GM19452 (cell line): ENCODE measurements around the gene XRCC1.
"Not testable (repeated sequence)": the region's sequence is repeated elsewhere in the genome, so short reads cannot be mapped to it uniquely, and the experiment has no call there.

Experiments used
- ATAC-seq: cut with Tn5 transposase; IDR thresholded peaks from one replicate; pipeline ENCODE4 v1.9.1; 2021; ENCODE audit not compliant: unreplicated experiment

Gene XRCC1

DNA sequence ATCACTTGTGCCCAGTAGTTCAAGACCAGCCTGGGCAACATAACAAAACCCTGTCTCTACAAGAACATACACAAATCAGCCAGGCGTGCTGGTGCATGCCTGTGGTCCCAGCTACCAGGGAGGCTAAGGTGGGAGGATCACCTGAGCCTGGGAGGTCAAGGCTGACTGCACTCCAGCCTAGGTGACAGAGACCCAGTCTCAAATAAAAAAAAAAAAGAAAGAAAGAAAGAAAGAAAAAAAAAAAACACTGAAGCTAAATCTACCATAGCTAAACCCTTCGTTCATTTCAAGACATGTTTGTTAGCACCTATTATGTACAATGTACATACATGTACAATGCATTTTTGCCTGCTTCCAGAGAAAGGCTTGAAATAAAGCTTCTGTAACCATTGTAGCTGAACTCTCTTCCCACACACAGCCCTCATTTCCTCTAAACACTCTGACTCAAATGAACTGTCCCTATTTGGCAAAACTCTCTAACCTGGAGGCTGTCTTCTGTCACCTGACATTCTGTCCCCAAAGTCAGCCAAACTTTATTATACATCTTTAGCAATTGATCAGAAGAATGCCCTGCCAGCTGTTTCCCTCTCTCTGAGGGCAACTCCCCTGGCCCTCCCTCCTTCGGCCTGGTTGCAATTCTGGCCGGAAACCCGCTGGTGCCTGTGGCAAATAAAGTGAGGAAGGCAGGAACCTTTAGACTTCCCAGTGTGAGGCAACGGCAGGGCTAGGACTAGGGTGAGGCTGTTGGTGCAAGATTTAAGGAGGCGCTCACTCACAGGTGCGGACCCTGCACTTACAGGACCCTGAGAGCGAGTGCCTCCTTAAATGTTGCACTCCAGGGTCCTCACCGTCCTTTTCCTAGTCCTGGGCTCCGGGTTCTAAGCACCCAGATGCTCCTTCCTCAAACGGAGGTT is 50.1 kb downstream of the XRCC1 start:
- ATAC-seq = no peak

DNA sequence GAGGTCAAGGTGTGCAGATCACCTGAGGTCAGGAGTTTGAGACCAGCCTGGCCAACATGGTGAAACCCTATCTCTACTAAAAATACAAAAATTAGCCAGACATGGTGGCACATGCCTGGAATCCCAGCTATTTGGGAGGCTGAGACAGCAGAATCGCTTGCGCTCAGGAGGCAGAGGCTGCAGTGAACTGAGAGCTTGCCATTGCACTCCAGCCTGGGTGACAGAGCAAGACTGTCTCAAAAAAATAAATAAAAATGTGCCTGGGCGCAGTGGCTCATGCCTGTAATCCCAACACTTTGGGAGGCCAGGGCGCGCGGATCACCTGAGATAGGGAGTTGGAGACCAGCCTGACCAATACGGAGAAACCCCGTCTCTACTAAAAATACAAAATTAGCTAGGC is 51.6 kb downstream of the XRCC1 start:
- ATAC-seq = not testable (repeated sequence)

DNA sequence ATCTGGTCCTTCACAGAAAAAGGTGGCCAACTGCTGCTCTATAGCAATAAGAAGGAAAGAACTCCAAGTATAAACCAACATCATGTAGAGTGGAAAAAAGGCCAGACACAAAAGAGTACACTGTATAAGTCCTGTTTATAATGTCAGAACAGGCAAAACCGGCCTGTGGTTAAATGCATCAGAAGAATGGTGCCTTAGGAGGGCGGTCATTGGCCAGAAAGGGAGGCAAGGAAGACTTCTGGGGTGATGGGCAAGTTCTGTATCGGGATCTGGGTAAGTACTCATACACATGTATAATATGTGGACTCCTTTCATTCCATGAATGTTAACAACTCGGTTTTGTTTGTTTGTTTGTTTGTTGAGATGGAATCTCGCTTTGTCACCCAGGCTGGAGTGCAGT is 52.4 kb downstream of the XRCC1 start:
- no peak for ATAC-seq

DNA sequence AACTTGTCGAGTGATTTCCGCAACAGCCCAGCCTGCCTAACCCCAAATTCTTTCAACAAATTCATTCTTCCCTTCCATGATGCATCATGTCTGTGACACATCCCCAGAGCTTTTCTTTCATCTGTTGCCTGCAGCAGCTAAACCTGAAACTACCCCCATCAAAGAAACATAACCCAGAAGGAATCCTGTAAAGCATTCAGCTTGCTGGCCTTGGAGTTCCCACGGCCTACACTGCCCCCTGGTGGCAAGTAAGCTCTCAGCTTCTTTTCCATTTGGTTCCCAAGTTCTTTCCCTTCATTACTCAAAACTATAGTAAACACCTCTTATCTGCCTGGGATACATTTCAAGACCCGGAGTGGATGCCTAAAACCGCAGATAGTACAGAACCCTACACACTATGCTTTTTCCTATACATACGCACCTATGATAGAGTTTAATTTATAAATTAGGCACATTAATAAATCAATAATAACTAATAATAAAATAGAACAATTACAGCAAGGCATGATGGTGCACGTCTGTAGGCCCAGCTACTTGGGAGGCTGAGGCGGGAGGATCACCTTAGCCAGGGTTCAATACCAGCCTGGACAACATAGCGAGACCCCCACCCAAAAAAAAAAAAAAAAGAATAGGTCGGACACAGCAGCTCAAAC is 55.8 kb downstream of the XRCC1 start:
- no peak for ATAC-seq

DNA sequence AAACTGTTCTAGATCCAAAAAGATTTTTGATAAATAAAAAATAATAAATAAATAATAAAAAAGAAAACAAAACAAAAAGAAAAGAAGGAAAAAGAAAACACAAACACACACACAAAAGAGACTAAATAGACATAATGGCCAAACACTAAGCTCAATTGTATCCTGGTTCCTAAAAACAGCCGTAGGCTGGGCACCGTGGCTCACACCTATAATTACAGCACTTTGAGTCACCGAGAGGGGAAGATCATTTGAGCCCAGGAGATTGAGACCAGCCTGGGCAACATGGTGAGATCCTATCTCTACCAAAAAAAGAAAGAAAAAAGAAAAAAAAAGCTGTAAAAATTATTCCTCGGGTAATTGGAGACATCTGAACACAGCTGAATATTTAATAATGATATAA is 57.3 kb downstream of the XRCC1 start:
- ATAC-seq = no peak

DNA sequence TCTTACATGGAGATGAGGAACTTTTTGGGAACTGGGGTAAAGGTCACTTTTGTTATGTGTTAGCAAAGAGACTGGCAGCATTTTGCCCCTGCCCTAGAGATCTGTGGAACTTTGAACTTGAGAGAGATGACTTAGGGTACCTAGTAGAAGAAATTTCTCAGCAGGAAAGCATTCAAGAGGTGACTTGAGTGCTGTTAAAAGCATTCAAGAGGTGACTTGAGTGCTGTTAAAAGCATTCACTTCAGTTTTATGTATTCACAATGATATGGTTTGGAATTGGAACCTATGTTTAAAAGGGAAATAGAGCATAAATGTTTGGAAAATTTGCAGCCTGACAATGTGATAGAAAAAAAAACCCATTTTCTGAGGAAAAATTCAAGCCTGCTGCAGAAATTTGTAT is 62.9 kb downstream of the XRCC1 start:
- ATAC-seq = not testable (repeated sequence)

DNA sequence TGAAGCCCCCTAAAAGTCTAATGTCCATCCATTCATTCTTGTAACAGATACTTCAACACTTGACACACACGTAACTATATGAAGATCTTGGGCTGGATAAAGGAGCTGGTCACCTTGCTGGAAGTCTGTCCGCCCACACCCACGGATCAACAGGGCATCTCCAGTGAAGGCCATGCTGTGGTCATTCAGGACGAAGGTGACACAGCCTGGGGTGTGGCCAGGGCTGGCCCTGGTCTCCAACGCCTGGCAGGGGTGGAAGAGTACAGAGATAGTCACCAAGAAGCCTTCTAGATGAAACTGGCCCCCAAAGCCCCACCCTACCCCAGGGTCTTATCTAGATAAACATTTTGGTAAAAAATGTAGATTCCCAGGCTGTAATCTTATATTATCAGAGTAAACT is 64.0 kb downstream of the XRCC1 start:
- ATAC-seq = no peak

DNA sequence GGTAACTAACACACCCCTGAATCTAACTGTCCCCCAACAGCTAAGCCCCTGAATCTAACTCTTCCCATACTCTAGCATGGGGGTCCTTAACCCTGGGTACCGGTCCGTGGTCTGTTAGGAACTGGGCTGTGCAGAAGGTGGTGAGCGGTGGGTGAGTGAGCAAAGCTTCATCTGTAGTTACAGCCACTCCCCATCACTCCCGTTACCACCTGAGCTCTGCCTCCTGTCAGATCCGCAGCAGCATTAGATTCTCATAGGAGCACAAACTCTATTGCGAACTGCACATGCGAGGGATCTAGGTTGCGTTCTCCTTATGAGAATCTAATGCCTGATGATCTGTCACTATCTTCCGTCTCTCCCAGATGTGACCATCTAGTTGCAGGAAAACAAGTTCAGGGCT is 64.6 kb downstream of the XRCC1 start:
- ATAC-seq = no peak

DNA sequence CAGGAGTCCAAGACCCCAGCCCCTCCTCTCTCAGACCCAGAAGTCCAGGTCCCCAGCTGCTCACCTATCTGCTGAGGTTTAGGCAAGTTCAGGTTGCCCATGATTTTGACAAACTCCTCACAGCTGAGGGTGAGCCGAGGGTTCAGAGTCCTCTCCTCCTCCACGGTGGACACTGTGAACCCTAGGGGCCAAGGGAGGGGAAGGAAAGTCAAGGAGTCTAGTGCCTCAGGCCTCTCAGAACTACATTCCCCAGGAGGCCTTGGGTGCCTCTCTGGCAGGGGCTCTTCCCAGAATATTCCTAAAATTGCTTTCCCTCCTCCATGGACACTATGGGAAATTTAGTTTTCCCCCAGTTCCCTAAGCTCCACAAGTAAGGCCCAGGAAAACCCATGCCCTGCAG is 67.4 kb downstream of the XRCC1 start:
- ATAC-seq = no peak

DNA sequence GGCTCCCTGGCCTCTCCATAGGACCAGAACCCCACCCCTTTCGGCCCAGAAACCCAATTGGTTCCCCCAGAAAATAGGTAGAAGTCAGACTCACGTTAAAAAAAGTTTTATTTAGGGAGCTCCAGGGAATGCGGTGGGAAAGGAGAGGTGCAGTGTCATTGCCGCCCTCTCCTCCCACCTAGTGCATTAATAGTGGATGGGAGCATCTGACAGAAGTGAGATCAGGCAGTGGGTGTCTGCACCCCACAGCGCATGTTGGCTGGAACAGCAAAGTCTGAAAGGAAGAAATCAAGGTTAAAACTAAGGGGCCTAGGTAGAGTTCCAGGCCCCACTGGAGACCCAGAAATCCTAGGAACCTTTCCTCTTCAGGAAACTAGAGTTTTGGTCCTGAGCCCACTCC is 68.7 kb downstream of the XRCC1 start:
- ATAC-seq = no peak

DNA sequence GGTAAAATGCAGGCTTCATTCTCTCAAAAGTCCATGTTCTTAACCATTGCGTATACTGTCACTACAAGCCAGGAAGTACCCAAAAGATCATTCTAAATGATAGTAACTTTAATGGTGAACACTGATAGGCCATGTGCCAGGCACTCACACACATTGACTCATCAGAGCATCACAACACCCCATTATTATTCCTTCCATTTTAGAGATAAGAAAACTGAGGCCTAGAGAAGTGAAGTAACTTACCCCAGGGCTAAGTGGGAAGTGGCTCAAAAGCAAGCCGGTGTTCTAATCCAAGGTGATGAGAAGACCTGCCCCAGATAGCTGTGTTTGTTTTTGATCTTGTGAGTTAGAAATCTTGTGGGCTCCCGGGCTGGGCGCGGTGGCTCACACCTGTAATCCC is 69.4 kb downstream of the XRCC1 start:
- no peak for ATAC-seq

DNA sequence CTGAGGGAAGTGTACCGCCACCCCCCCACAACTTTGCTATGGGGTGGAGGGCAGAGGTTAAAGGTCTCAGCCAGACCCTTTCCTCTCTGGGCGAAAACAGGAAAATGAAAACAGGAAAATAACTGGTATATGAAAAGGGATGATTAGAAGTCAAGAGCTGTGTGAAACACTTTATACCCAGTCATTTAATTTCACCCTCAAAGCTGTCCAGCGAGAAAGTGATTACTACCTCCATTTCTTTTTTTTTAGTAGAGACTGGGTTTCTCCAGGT is 70.2 kb downstream of the XRCC1 start:
- ATAC-seq = no peak

DNA sequence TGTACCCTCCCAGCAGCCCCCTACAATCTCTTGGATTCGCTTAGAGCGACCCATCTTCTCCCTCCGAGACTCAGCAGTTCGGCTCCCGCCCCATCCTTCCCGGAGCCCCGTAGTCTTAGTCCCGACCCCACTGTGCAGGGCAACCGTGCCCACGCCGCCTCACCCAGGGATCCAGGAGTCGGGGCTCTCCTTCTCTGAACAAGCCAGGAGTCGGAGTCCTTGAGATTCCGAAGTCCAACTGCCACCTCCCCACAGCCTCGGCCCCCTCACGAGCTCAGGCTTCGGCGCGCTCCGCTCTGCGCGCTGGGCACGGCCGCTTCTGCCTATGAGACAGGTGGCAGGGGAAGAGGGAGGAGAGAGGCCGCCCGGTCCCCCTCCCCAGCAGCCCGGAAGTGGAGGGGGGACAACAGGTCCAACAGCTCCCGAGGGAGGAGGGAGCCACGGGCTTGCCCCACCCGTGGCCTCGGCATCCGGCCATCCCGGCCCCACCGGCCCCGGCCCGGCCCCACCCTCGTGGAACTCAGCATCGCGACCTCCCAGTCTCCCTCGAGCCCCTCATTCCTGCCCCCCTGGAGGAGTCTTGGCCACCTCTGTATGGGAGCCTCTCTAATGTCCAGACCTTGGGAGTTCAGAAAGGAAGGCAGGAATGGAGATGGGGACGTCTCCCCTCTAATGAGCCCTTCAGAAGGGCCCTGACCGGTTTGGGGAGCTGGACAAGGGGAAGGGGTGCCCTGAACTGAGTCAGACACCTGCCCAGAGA is 70.7 kb downstream of the XRCC1 start, which contains the start of gene PHLDB3:
Gene PHLDB3, minus strand, starts transcription at position 321 of the 760 bp plus-strand sequence. CDS start 628 bp downstream, outside the sequence.
- peak; percentile 21 for ATAC-seq

DNA sequence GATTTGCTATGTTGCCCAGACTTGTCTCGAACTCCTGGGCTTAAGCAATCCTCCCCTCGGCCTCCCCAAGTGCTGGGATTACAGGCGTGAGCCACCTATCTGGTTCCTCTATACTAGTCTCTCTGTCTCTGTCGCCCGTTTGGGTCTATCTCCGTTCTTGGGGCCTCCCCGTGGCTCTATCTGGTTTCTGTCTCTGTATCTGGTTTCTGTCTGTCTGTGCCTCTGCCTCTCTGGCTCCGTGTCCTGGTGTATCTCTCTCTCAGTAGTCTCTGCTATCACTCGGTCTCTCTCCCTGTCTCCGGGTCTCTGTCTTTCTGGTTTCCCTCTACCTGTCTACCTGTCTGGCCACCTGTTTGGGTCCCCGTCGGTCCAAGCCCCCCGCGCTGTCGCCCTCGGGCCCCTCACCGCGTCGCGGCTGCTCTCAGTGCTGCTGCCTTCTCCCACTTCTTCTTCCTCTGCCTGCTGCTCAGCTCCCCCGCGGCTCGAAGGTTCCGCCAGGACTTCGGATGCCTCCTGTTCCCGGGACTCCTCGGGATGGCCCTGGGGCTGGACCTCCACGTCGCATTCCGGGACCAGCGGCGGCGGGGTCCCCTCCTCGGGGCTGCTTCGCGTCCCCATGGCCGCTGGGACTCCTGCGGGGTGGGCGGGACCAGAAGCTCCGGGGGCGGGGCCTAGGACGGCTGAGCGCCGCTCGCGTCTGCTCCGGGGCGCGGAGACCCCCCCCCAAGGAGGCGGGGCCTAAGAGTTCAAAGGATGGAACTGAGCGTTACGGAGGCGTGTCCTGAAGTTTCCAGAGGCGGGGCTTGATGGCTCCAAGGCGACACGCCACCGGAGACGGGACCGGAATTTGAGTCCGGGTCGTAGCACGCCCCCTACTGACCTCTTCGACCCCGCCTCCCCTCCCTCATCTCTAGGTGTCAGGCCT is 71.6 kb downstream of the XRCC1 start:
- ATAC-seq = peak; percentile 87

DNA sequence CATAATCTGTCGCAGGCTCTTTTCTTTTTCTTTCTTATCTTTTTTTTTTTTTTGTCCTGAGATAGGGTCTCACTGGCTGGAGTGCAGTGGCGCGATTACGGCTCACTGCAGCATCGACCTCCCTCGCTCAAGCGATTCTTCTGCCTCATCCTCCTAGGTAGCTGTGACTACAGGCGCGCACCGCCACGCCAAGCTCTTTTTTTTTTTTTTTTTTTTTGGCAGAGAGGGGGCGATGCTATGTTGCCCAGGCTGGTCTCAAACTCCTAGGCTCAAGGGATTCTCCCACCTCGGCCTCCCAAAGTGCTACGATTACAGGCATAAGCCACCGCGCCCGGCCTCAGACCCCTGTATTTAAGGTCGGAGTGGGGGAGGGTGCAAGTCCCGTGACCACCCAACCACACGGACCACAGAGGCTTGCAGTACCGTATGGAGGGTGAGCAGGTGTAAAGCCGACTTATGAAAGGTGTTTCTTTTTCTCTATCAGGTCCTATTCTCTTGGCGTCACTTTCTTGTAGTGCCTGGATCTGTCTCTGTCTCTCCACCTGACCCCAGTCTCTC is 72.8 kb downstream of the XRCC1 start:
- no peak for ATAC-seq

DNA sequence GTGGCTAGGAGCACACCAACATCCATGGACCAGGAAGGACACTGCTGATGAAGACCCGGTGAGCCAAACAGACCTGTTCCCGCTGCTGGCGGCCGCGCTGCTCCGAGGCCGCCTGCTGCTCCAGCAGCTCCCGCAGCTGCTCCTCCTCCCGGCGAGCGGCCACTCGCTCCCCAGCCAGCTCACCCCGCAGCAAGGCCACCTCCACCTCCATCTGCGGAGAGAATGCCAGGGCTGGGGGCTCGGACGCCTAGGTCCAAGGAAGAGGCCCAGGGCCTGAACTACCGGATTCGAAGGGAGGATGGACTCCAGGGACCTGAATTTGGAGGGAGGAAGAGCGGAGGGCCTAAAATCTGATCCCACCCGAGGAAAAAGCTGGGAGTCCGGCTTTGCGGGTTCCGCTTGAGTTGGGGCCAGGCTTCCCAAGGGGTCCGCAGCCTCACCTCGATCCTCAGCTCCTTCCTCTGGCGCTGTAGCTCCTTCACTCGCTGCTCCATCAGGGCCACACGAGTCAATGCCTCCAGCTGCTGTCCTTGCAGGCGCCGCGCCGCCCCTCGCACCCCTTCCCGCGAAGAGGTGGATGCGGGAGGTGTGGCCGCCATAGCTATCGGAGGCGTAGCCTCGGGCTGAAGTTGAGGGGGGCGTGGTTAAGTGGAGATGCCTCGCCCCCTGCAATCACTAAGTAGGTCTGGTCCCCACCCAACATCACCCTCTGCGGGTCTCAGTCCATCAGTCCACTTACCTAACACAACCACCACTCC is 73.5 kb downstream of the XRCC1 start:
- no peak for ATAC-seq

DNA sequence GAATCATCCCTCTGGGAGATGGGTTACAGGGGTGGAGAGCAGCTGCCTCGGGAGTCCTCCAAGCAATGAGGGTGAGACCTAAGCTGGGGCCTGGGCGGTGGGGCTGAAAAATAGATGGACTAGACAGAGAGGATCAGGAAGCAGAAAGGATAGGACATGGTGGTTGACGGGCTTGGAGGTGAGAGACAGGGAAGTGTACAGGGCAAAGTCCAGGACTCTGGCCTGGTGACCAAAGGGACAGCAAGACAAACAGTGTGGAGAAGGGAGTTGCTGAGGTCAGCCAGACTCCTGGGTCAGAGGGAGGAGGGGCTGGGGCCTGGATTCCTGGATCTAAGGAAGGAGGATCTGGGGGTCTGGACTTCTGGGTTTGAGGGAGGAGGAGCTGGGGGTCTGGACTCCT is 76.3 kb downstream of the XRCC1 start:
- no peak for ATAC-seq

DNA sequence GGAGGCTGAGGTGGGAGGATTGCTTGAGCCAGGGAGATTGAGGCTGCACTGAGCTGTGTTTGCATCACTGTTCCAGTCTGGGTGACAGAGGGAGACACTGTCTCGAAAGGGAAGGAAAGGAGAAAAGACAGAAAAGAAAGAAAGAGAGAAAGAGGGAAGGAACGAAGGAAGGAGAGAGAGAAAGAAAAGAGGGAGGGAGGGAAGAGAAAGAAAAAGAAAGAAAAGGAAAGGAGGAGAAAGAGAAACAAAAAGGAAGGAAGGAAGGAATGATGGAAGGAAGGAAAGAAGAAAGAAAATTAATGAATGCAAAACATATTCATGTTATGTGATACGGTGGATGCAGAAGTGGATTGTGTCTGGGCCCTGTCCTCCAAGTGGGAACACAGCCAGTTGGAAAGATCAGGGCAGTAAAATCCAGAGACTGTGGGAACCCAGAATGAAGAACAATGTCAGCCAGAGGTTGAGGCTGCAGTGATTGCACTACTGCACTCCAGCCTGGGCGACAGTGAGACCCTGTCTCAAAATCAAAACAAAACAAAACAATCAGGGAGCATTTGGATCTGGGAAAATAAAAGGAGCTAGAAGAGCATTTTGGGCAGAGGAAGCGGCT is 77.0 kb downstream of the XRCC1 start:
- no peak for ATAC-seq

DNA sequence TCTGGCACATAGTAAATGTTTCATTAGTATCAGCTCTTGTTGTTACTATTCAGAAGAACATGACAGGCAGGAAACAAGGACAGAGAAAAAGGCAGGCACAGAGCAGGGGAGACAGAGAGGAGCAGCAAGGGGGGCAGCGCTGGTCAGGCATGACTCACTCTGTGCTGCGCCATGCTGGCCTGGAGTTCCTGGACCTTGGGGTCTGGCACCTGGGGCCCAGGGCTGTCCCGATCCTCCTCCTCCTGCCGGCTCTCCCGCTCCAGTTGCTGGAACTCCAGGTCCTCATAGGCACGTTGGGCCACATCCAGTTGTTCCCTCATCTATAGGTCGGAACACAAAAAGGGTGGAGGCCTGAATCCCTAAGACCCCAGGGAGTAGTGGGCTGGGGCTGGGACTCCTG is 78.4 kb downstream of the XRCC1 start:
- no peak for ATAC-seq
